ENCODE data around the gene PPP2R2C.

Gene PPP2R2C

GRCh38 chr4:6324999-6325787 lies 147.2 kb downstream of the PPP2R2C start:
- DNase-seq = no peak

DNA sequence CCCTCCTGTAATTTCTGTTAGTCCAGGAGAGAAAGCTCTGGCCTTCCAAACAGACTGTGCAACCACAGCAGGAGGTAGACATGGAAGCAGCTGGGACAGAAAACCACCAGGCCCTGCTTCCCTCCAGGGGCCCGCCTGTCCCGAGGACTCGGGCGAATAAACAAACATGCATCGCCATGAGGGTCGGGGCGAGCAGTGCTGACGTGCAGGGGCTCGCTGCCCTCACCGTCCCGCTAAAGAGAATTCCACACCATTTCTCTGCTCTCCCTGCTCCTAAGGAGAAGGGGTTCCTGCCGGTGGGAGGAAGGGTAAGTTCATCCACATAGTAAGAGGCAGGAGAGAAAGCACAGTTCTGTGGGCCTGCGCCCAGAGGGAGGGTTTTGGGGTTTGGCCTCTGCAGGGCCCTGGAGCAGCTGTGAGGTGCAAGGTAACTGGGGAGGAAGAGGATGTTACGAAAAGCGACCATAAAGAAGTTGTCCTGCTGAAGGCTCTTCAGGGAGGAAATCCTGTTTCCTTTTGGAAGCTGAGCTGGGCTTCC lies 147.9 kb downstream of the PPP2R2C start:
- DNase-seq = no peak

DNA sequence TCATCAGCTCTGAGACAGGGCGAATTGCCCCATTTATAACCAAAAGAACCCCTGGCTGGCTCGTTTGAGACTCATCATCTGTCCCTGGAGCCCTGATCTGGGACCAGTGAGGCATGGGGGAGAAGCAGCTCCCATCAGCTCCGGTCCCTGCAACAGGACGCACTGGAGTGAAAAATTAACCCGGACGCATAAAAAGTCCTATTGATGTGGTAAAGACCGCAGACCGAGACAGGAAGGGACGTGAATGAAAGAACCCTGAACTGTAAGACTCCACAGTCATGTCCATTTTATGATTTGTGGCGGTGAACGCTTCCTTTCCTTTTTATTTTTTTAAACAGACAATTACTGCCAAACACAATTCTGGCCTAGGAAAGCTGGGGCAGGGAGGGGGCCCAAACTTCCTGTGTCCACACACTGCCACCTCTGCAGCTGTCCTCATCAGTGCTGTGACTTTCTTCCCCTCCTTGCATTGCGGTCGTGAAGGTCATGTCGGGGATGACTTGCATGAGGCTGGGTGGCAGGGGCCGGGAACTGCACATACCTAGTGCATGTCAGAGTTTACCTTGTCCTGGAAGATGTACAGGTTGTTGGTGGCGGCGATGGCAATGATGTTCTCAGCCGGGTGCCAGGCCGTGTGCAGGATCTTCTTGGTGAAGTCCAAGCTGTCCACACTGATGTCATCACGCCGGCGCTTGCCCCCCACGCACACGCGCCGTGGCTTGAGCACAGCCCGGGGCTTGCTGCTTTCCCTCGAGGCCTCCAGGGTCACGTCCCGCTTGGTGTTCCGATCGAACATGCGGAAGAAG lies 149.4 kb downstream of the PPP2R2C start:
- DNase-seq = no peak

GRCh38 chr4:6322067-6322760 lies 150.2 kb downstream of the PPP2R2C start:
- no peak for DNase-seq

DNA sequence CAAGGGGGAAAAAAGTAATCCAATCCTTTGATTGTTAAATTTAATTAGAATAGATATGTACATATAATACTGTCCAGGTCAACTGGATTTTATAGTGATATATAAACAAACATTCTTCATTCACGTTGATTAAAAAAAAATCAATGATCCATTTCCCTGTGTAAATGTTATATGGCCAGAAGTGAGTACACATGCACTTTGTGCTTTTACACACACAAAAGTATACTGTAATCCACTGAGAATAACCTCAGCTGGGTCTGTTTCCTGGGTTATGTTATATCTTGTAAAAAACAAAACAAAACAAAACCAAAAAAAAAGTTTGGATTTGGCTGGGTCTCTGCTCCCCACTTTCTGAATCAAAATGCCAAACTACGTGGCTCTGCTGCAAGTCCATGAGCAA lies 151.1 kb downstream of the PPP2R2C start:
- no peak for DNase-seq

- DNase-seq = no peak
These were observed 151.8 kb downstream of the PPP2R2C start for GRCh38 chr4:6320663-6321062.

DNA sequence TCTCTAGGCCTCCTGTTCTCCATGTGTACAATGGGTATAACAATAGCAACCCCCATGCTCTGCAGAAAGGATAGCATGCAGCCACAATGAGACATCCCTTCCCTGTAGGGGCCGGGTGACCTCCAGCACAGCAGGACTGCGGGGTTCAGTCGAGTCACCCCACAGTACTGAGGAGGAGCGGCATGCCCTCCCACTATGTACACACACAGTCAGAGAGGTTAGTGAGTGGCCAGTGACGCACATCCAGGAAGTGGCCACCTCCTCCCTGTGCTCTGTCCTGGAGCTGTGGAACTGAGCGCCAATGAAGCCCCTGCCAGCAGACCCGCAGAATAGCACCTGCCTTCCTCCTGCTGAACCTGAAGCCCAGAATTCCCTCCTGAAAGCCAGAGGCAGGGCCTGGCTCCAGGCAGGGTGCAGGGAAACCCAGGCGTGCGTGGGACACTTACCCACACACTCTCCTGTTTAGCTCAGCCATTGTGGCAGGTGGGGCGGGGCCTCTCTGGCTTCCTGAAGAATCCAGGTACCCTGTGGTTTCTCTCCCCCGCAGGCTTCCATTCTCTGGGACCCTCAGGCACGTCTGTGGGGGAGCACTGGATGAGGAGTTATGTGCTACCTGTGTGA lies 152.8 kb downstream of the PPP2R2C start:
- no peak for DNase-seq

DNA sequence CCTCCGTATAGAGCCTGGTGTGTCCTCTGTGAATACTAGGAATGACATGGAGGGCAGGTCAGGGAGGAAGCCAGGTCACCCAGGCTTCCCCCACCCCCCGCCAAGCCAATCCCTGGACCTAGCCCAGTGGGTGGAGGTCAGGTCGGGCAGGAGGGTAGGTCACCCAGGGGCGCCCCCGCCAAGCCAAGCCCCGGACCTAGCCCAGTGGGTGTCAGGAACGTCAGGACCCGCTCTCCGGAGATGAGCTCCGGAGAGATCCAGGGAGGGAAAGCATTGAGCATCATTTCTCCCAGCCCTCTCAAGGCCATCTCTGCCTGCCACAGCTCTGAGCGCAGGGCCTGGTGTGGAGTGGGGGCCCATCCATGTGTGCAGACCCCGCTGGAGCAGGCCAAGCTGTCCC lies 154.2 kb downstream of the PPP2R2C start:
- DNase-seq = no peak

GRCh38 chr4:6316461-6317003 lies 155.9 kb downstream of the PPP2R2C start:
- DNase-seq = no peak

GRCh38 chr4:6313216-6313615 lies 159.2 kb downstream of the PPP2R2C start:
- DNase-seq = no peak

GRCh38 chr4:6309777-6310176 lies 162.6 kb downstream of the PPP2R2C start:
- no peak for DNase-seq

GRCh38 chr4:6308899-6309643 lies 163.3 kb downstream of the PPP2R2C start:
- DNase-seq = peak; percentile 72

GRCh38 chr4:6307891-6308290 lies 164.5 kb downstream of the PPP2R2C start:
- DNase-seq = no peak

DNA sequence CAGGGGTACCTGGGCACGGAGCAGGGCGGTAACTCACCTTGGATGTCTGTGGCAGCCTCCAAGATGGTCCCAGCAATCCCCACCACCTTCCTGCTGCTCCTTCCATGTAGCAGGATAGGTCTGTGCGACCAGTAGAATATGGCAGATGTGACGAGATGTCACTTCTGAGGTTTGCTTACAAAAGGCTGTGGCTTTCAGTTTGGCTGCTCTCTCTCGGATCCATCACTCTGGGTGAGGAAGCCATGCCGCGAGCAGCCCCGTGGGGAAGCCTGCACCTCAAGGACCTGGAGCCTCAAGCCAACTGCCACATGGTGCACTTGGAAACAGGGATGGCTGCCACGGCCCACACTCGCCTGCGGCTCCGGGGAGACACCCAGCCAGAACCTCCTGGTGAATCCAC lies 165.2 kb downstream of the PPP2R2C start:
- no peak for DNase-seq

GRCh38 chr4:6306299-6306698 lies 166.1 kb downstream of the PPP2R2C start:
- DNase-seq = no peak

- DNase-seq = no peak
These were observed 168.5 kb downstream of the PPP2R2C start for GRCh38 chr4:6303943-6304342.

- no peak for DNase-seq
These were observed 169.5 kb downstream of the PPP2R2C start for GRCh38 chr4:6302869-6303268.

- DNase-seq = no peak
These were observed 170.5 kb downstream of the PPP2R2C start for GRCh38 chr4:6301732-6302442.

- DNase-seq = no peak
These were observed 171.2 kb downstream of the PPP2R2C start for GRCh38 chr4:6301051-6301731.

- no peak for DNase-seq
These were observed 172.1 kb downstream of the PPP2R2C start for GRCh38 chr4:6300359-6300758.

GRCh38 chr4:6299875-6300274 lies 172.5 kb downstream of the PPP2R2C start:
- no peak for DNase-seq

Data from NCI-H146 (cell line).